Stimulated activated CD8-positive, alpha-beta memory T cell treated with anti-CD3 and anti-CD28 coated beads, Interleukin-4, amount 100 ng/mL, for 1 hour (primary cell): Measurements from ENCODE around the gene VASH1.
A peak's percentile ranks its signal among the peaks of the same experiment; 100 is the strongest.
"Not testable (repeated sequence)": the region's sequence is repeated elsewhere in the genome, so short reads cannot be mapped to it uniquely, and the experiment has no call there.

Experiments used
- DNase-seq, 2 donors: peaks; one replicate each; pipeline ENCODE4 v3.0.0-alpha.2; 2020; ENCODE audit warnings: low read depth in 2 of 2, low spot score in 1 of 2

Gene VASH1

GRCh38 chr14:76761136-76761959, at the start of gene VASH1:
Gene VASH1, plus strand, starts transcription at chr14:76761468. Its CDS starts 1,354 bp downstream, at chr14:76762822.
- DNase-seq: peak in 1 of 2 donors; percentile 18

- DNase-seq: no peak
Observed at GRCh38 chr14:76713121-76713520, 48.1 kb upstream of the VASH1 start.

- no peak for DNase-seq
Observed at GRCh38 chr14:76714470-76714869, 46.8 kb upstream of the VASH1 start.

GRCh38 chr14:76715101-76715500, 46.2 kb upstream of the VASH1 start:
- DNase-seq: no peak

GRCh38 chr14:76715511-76716081, 45.7 kb upstream of the VASH1 start:
- no peak for DNase-seq

- DNase-seq: no peak
Observed at GRCh38 chr14:76716285-76716684, 45.0 kb upstream of the VASH1 start.

GRCh38 chr14:76717508-76718290, 43.6 kb upstream of the VASH1 start:
- no peak for DNase-seq

- DNase-seq: no peak
Observed at GRCh38 chr14:76718306-76719040, 42.8 kb upstream of the VASH1 start.

- DNase-seq: no peak
Observed at GRCh38 chr14:76719666-76720065, 41.6 kb upstream of the VASH1 start.

- no peak for DNase-seq
Observed at GRCh38 chr14:76720382-76720813, 40.9 kb upstream of the VASH1 start.

- DNase-seq: not testable (repeated sequence)
Observed at GRCh38 chr14:76721506-76721905, 39.8 kb upstream of the VASH1 start.

- no peak for DNase-seq
Observed at GRCh38 chr14:76724651-76725550, 36.4 kb upstream of the VASH1 start.

- no peak for DNase-seq
Observed at GRCh38 chr14:76726551-76726970, 34.7 kb upstream of the VASH1 start.

- no peak for DNase-seq
Observed at GRCh38 chr14:76727384-76727783, 33.9 kb upstream of the VASH1 start.

- DNase-seq: no peak
Observed at GRCh38 chr14:76727901-76728300, 33.4 kb upstream of the VASH1 start.

- DNase-seq: no peak
Observed at GRCh38 chr14:76729258-76729657, 32.0 kb upstream of the VASH1 start.

- DNase-seq: no peak
Observed at GRCh38 chr14:76729953-76730505, 31.2 kb upstream of the VASH1 start.

GRCh38 chr14:76734501-76734900, 26.8 kb upstream of the VASH1 start:
- DNase-seq: not testable (repeated sequence)

GRCh38 chr14:76736514-76736913, 24.8 kb upstream of the VASH1 start:
- no peak for DNase-seq

- no peak for DNase-seq
Observed at GRCh38 chr14:76741074-76741473, 20.2 kb upstream of the VASH1 start.
